GM21526 (cell line): ENCODE results near the gene FEZ2.
"Not testable (repeated sequence)": the region's sequence is repeated elsewhere in the genome, so short reads cannot be mapped to it uniquely, and the experiment has no call there.

Experiments used
- ATAC-seq: cut with Tn5 transposase; IDR thresholded peaks from one replicate; pipeline ENCODE4 v1.9.1; 2021; ENCODE audit warnings: moderate library complexity; ENCODE audit not compliant: unreplicated experiment, low FRiP score

Gene FEZ2, protein sequence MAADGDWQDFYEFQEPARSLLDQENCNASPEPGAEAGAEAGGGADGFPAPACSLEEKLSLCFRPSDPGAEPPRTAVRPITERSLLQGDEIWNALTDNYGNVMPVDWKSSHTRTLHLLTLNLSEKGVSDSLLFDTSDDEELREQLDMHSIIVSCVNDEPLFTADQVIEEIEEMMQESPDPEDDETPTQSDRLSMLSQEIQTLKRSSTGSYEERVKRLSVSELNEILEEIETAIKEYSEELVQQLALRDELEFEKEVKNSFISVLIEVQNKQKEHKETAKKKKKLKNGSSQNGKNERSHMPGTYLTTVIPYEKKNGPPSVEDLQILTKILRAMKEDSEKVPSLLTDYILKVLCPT

DNA sequence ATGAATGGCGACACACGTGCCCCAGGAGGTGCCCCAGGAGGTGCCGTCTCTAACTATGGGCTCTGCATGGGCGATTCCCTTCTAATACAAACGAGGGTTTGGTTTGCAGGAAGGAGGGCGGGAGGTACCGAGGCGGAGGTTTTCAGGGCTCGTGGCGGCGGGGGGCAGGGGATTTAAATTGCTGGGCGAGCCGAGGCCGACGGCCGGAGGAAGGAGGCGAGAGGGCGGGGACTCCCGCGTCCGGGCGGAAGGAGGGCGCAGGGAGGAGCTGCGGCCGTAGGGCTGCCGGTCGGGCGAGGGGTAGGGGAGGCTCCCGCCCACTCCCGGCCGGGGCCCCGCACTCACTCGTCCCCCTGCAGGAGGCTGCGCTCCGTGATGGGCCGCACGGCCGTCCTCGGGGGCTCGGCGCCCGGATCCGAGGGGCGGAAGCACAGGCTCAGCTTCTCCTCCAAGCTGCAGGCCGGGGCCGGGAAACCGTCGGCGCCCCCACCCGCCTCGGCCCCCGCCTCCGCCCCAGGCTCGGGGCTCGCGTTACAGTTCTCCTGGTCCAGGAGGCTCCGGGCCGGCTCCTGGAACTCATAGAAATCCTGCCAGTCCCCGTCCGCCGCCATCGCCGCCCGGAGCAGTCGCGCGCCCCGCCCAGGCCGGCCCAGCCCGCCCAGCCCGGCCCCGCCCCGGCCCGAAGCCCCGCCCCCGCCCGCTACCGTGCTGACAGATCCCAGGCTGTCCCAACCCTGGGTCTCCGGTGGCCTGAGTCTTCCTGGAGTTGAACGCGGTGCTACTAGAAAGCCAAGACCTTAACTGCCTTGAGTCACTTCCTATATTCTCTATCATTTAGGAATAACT lies at the start of gene FEZ2:
Gene FEZ2 (minus strand): TSS at position 637 of the 846 bp plus-strand sequence. CDS start 26 bp downstream, at position 611.
- ATAC-seq = peak; percentile 100

- ATAC-seq = no peak
Observed at GRCh38 chr2:36634981-36635597, 37.1 kb upstream of the FEZ2 start.

- no peak for ATAC-seq
Observed at GRCh38 chr2:36633470-36634092, 35.6 kb upstream of the FEZ2 start.

GRCh38 chr2:36626756-36627155 lies 28.8 kb upstream of the FEZ2 start:
- no peak for ATAC-seq

DNA sequence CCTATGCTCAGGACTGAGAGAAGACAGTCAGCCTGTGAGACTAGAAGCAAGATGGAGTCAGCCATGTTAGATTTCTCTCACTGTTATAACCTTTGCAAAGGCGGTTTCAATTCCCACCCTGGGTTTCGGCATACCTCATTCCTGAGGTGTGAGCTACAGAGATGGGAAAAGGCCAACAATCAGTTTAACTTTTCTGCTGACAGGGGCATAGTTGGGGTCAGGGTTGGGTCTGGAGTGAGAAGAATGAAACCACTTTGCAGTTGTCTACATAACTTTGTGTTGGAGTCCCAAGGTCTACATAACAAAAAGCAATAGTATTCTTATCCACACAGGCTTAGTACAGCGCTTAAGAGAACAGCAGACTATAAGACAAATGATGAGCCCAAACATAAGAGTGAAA lies 28.1 kb upstream of the FEZ2 start:
- ATAC-seq = no peak

DNA sequence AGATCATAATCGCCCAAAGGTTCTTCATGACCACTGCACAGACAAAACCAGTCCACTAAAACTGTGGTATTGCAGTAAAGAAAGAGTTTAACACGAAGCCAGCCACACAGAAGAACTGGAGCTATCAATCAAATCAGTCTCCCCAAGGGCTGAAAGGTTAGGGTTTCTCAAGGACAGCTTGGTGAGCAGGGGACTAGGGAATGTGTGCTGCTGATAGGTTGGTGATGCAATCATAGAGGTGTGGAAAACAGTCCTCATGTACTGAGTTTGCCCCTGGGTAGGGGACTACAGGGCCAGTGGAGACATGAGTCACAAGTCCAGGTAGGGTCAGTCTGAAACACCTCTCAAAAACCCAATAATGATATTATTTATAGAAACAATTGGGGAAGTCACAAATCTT lies 27.3 kb upstream of the FEZ2 start:
- ATAC-seq = no peak

- no peak for ATAC-seq
Observed at GRCh38 chr2:36620321-36620720, 22.4 kb upstream of the FEZ2 start.

DNA sequence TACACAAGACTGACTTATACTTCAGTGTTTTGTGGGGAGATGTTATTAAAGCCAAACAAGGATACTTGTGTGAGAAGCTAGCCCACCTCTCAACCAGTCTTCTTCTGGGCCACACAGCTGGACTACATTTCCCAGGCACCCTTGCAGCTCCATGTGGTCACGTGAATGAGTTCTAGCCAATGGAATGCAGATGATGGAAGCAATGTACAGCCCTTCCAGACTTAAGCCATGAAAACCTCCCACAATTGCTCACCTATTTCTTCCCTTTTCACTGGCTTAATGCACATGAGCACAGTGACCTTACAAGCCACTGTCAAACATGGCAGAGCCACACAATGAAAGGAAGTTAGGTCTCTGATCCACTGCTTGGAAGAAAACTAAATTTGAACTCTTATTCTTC lies 20.4 kb upstream of the FEZ2 start:
- peak; percentile 99 for ATAC-seq

DNA sequence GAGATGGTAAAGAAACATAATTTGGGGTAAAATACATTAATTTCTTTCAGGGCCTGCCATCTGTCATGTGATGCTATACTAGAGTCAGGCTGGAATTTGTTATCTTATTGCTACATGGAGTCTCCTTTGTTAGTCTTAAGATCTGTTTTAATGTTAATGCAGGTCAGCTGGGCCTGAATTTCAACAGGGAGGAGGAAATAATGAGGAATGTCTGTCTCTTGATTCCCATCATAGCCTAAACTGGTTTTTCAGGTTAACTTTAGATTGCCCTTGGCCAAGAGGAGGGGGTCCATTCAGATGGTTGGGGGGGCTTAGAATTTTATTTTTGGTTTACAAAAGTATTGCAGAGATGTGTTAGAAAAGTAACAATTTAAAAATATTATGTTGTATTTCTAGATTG lies 19.0 kb upstream of the FEZ2 start:
- ATAC-seq = no peak

- no peak for ATAC-seq
Observed at GRCh38 chr2:36615222-36615621, 17.3 kb upstream of the FEZ2 start.

GRCh38 chr2:36613801-36614200 lies 15.8 kb upstream of the FEZ2 start:
- no peak for ATAC-seq

DNA sequence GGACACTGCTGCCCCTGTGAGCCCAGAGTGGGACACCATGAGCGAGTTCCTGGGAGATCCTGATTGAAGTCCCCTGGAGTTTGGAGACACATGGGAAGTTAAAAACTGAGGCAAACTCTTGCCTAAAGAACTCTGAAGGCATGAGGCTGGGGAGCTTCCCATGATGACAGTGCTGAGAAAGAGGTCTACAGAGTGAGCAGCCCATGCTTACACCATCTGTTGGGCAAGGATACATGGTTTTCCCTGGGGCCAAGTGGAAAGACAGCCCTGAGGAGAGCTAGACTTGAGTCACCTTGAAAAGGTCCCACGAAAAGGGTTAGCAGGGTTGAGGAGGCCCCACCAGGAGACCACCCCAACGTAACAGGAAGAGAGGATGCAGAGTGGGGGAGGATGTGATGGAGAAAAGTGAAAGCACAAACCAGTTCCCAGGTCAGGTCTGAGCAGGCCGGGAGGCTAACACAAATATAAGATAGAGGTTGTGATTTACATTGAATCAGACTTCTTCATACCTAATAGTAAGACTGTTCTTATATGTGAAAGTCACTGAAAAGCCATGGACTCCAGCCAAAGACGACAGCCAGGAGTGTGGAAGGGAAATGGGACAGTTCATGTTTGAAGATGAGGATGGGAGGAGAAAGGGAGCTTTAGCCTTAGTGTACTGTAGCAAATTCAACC lies 13.5 kb upstream of the FEZ2 start:
- no peak for ATAC-seq

DNA sequence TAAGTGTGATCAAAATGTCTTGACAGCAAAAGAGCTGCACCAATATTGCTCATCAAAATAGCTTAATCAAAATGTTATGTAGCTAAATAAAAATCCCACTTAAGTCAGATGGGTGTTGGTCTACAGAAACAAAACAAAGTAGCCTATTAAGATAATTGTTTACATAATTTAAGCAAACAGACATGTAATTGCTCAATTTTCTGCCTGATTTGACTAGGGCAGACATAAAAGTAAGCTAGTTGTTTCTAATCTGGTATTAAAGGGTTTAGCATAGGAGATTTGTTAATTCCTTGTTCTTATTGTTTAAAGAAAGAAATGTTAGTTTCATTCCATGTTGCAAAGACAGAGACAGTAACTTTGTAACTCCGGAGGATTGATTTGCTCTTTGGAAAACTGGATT lies 11.5 kb upstream of the FEZ2 start:
- ATAC-seq = no peak

DNA sequence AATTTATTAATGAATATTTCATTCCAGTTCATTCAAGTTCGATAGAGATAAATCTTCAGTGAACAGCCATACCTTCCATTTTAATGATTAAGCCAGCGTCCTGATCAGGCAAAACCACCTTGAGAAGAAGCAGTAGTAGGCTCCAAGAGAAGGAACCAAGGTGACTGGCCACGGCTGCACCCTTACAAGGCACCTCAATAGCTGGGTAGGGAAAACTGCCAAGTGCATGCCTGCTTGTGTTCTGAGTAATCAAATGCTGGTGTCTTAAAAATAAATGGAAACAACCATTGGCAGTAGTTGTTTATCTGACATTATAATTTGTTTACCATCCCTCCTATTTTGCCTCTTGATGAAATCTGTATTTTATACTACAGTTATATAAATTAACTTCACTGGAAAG lies 10.0 kb upstream of the FEZ2 start:
- ATAC-seq = no peak

GRCh38 chr2:36606925-36607324 lies 9.0 kb upstream of the FEZ2 start:
- ATAC-seq = no peak

DNA sequence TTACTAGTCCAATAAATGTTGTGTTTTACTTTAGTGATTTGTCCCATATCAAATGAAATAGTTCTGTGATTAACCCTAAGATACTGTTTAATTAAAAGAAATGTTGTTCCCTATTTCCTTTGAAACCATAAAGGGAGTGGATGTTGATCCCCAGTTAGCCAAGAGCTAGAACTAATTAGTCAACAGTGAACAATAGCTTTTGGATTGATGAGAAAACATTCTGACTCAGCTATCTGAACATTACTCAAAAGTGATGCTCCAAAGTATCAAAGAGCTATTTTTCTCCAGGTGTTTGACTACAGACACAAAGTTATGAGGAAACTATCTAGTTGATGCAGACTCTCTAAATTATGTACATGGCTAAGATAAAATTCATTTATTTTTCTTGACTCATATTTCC lies 7.3 kb upstream of the FEZ2 start:
- ATAC-seq = no peak

- ATAC-seq = not testable (repeated sequence)
Observed at GRCh38 chr2:36603629-36604028, 5.7 kb upstream of the FEZ2 start.

GRCh38 chr2:36597003-36597531 lies 901 bp downstream of the FEZ2 start:
- peak; percentile 3 for ATAC-seq

GRCh38 chr2:36596397-36596796 lies 1.6 kb downstream of the FEZ2 start:
- no peak for ATAC-seq

- no peak for ATAC-seq
Observed at GRCh38 chr2:36594849-36595248, 3.1 kb downstream of the FEZ2 start.
